AG08396 (cell line): ENCODE results near the gene AEBP1.

Source experiments
- DNase-seq: peaks from one replicate; pipeline ENCODE4 v3.0.0; 2012; ENCODE audit warnings: low spot score, mixed read lengths

AEBP1 gene

GRCh38 chr7:44156453-44157010, 52.4 kb downstream of the AEBP1 start:
- no peak for DNase-seq

GRCh38 chr7:44157116-44158080, 53.3 kb downstream of the AEBP1 start:
- no peak for DNase-seq

GRCh38 chr7:44158096-44158872, 54.1 kb downstream of the AEBP1 start:
- no peak for DNase-seq

GRCh38 chr7:44158873-44159631, 54.9 kb downstream of the AEBP1 start:
- no peak for DNase-seq

GRCh38 chr7:44159824-44160630, 55.9 kb downstream of the AEBP1 start:
- DNase-seq = no peak

GRCh38 chr7:44161371-44161770, 57.2 kb downstream of the AEBP1 start:
- DNase-seq = no peak

- DNase-seq = no peak
Observed at GRCh38 chr7:44162179-44162578, 58.0 kb downstream of the AEBP1 start.

GRCh38 chr7:44162785-44163395, 58.7 kb downstream of the AEBP1 start:
- DNase-seq = no peak

- DNase-seq = peak; percentile 90
Observed at GRCh38 chr7:44163591-44163990, 59.4 kb downstream of the AEBP1 start.
